ENCODE data around the gene SLC23A2.

Gene SLC23A2

GRCh38 chr20:4902788-4903187 lies 98.5 kb downstream of the SLC23A2 start:
- 93 to 100% methylated on average over 2 of the region's 4 CpGs for WGBS, 2 experiments (ENCODE audit: insufficient coverage in 2 of 2)
- no peak overlapping the region for H3K27ac ChIP-seq (ENCODE audit: low read depth, low read length, severe bottlenecking)
- no peak overlapping the region for H3K4me3 ChIP-seq (ENCODE audit: extremely low read depth, insufficient read depth, low read length, poor library complexity, severe bottlenecking)
- H3K4me1 ChIP-seq (ENCODE audit: control insufficient read depth, insufficient read depth, low read length, poor library complexity, severe bottlenecking), result peaks cover 5% of the 10 kb centered on the region
- H3K9me3 ChIP-seq (ENCODE audit: control insufficient read depth, low read length), result peaks cover 6% of the 10 kb centered on the region
- H3K36me3 ChIP-seq (ENCODE audit: control insufficient read depth, insufficient read depth, low read length), result peaks cover 3% of the 10 kb centered on the region

GRCh38 chr20:4901031-4901818 lies 100.1 kb downstream of the SLC23A2 start:
- 90 to 93% methylated on average over 5 of the region's 14 CpGs for WGBS, 2 experiments (ENCODE audit: insufficient coverage in 2 of 2)
- Histone ChIP-seq H3K4me1 (ENCODE audit: control insufficient read depth, insufficient read depth, low read length, poor library complexity, severe bottlenecking) (peaks cover 5% of the 10 kb centered on the region), H3K27ac (ENCODE audit: low read depth, low read length, severe bottlenecking) (no peak overlapping the region), H3K36me3 (ENCODE audit: control insufficient read depth, insufficient read depth, low read length) (peaks cover 3% of the 10 kb centered on the region), H3K4me3 (ENCODE audit: extremely low read depth, insufficient read depth, low read length, poor library complexity, severe bottlenecking) (no peak overlapping the region), H3K9me3 (ENCODE audit: control insufficient read depth, low read length) (peaks cover 6% of the 10 kb centered on the region)

- Histone ChIP-seq H3K4me1 (ENCODE audit: control insufficient read depth, insufficient read depth, low read length, poor library complexity, severe bottlenecking) (peaks cover 5% of the 10 kb centered on the region), H3K9me3 (ENCODE audit: control insufficient read depth, low read length) (no peaks in the 10 kb centered on the region), H3K4me3 (ENCODE audit: extremely low read depth, insufficient read depth, low read length, poor library complexity, severe bottlenecking) (no peak overlapping the region), H3K36me3 (ENCODE audit: control insufficient read depth, insufficient read depth, low read length) (peaks cover 3% of the 10 kb centered on the region), H3K27ac (ENCODE audit: low read depth, low read length, severe bottlenecking) (no peak overlapping the region)
- 86 to 90% methylated on average over 12 to 13 of the region's 14 CpGs for WGBS, 2 experiments (ENCODE audit: insufficient coverage in 2 of 2)
Observed at GRCh38 chr20:4898282-4899244, 102.7 kb downstream of the SLC23A2 start.

- WGBS, 2 experiments (ENCODE audit: insufficient coverage in 2 of 2), result 92 to 98% methylated on average over 2 to 4 of the region's 4 CpGs
Observed at GRCh38 chr20:4897600-4897999, 103.7 kb downstream of the SLC23A2 start.

GRCh38 chr20:4896971-4897497 lies 104.3 kb downstream of the SLC23A2 start:
- Histone ChIP-seq H3K9me3 (ENCODE audit: control insufficient read depth, low read length) (no peaks in the 10 kb centered on the region), H3K36me3 (ENCODE audit: control insufficient read depth, insufficient read depth, low read length) (peaks cover 3% of the 10 kb centered on the region), H3K4me1 (ENCODE audit: control insufficient read depth, insufficient read depth, low read length, poor library complexity, severe bottlenecking) (peaks cover 5% of the 10 kb centered on the region), H3K27ac (ENCODE audit: low read depth, low read length, severe bottlenecking) (no peak overlapping the region), H3K4me3 (ENCODE audit: extremely low read depth, insufficient read depth, low read length, poor library complexity, severe bottlenecking) (no peak overlapping the region)
- WGBS, 2 experiments (ENCODE audit: insufficient coverage in 2 of 2), result 76 to 83% methylated on average over 6 to 9 of the region's 9 CpGs

More at GRCh38 chr20:4897600-4897999, 103.7 kb downstream of the SLC23A2 start:
- H3K27ac ChIP-seq (ENCODE audit: low read depth, low read length, severe bottlenecking), result no peak overlapping the region
- no peaks in the 10 kb centered on the region for H3K9me3 ChIP-seq (ENCODE audit: control insufficient read depth, low read length)
- no peak overlapping the region for H3K4me3 ChIP-seq (ENCODE audit: extremely low read depth, insufficient read depth, low read length, poor library complexity, severe bottlenecking)
- H3K4me1 ChIP-seq (ENCODE audit: control insufficient read depth, insufficient read depth, low read length, poor library complexity, severe bottlenecking), result peaks cover 5% of the 10 kb centered on the region
- H3K36me3 ChIP-seq (ENCODE audit: control insufficient read depth, insufficient read depth, low read length), result peaks cover 3% of the 10 kb centered on the region

- no peak overlapping the region for H3K27ac ChIP-seq (ENCODE audit: low read depth, low read length, severe bottlenecking)
- H3K9me3 ChIP-seq (ENCODE audit: control insufficient read depth, low read length), result no peaks in the 10 kb centered on the region
- WGBS, 2 experiments (ENCODE audit: insufficient coverage in 2 of 2), result 79 to 88% methylated on average over 11 to 13 of the region's 16 CpGs
- peaks cover 3% of the 10 kb centered on the region for H3K36me3 ChIP-seq (ENCODE audit: control insufficient read depth, insufficient read depth, low read length)
- H3K4me3 ChIP-seq (ENCODE audit: extremely low read depth, insufficient read depth, low read length, poor library complexity, severe bottlenecking), result no peak overlapping the region
- peaks cover 5% of the 10 kb centered on the region for H3K4me1 ChIP-seq (ENCODE audit: control insufficient read depth, insufficient read depth, low read length, poor library complexity, severe bottlenecking)
Observed at GRCh38 chr20:4896119-4896702, 105.1 kb downstream of the SLC23A2 start.

GRCh38 chr20:4894981-4895381 lies 106.3 kb downstream of the SLC23A2 start:
- Histone ChIP-seq H3K4me3 (ENCODE audit: extremely low read depth, insufficient read depth, low read length, poor library complexity, severe bottlenecking) (no peak overlapping the region), H3K36me3 (ENCODE audit: control insufficient read depth, insufficient read depth, low read length) (peaks cover 3% of the 10 kb centered on the region), H3K4me1 (ENCODE audit: control insufficient read depth, insufficient read depth, low read length, poor library complexity, severe bottlenecking) (peaks cover 5% of the 10 kb centered on the region), H3K9me3 (ENCODE audit: control insufficient read depth, low read length) (no peaks in the 10 kb centered on the region), H3K27ac (ENCODE audit: low read depth, low read length, severe bottlenecking) (no peak overlapping the region)
- 83 to 96% methylated on average over 8 of the region's 8 CpGs for WGBS, 2 experiments (ENCODE audit: insufficient coverage in 2 of 2)

- H3K9me3 ChIP-seq (ENCODE audit: control insufficient read depth, low read length), result no peaks in the 10 kb centered on the region
- peaks cover 5% of the 10 kb centered on the region for H3K4me1 ChIP-seq (ENCODE audit: control insufficient read depth, insufficient read depth, low read length, poor library complexity, severe bottlenecking)
- H3K4me3 ChIP-seq (ENCODE audit: extremely low read depth, insufficient read depth, low read length, poor library complexity, severe bottlenecking), result no peak overlapping the region
- 67 to 71% methylated on average over 3 of the region's 3 CpGs for WGBS, 2 experiments (ENCODE audit: insufficient coverage in 2 of 2)
- peaks cover 1% of the 10 kb centered on the region for H3K36me3 ChIP-seq (ENCODE audit: control insufficient read depth, insufficient read depth, low read length)
- H3K27ac ChIP-seq (ENCODE audit: low read depth, low read length, severe bottlenecking), result no peak overlapping the region
Observed at GRCh38 chr20:4894409-4894808, 106.9 kb downstream of the SLC23A2 start.

GRCh38 chr20:4893709-4894108 lies 107.6 kb downstream of the SLC23A2 start:
- H3K9me3 ChIP-seq (ENCODE audit: control insufficient read depth, low read length), result no peaks in the 10 kb centered on the region
- H3K4me1 ChIP-seq (ENCODE audit: control insufficient read depth, insufficient read depth, low read length, poor library complexity, severe bottlenecking), result peaks cover 3% of the 10 kb centered on the region
- H3K4me3 ChIP-seq (ENCODE audit: extremely low read depth, insufficient read depth, low read length, poor library complexity, severe bottlenecking), result no peak overlapping the region
- H3K36me3 ChIP-seq (ENCODE audit: control insufficient read depth, insufficient read depth, low read length), result no peaks in the 10 kb centered on the region
- WGBS, 2 experiments (ENCODE audit: insufficient coverage in 2 of 2), result 84 to 96% methylated on average over 6 of the region's 7 CpGs
- H3K27ac ChIP-seq (ENCODE audit: low read depth, low read length, severe bottlenecking), result no peak overlapping the region

- Histone ChIP-seq H3K36me3 (ENCODE audit: control insufficient read depth, insufficient read depth, low read length) (no peaks in the 10 kb centered on the region), H3K27ac (ENCODE audit: low read depth, low read length, severe bottlenecking) (no peak overlapping the region), H3K9me3 (ENCODE audit: control insufficient read depth, low read length) (no peaks in the 10 kb centered on the region), H3K4me1 (ENCODE audit: control insufficient read depth, insufficient read depth, low read length, poor library complexity, severe bottlenecking) (no peaks in the 10 kb centered on the region), H3K4me3 (ENCODE audit: extremely low read depth, insufficient read depth, low read length, poor library complexity, severe bottlenecking) (no peak overlapping the region)
- 82 to 92% methylated on average over 5 of the region's 6 CpGs for WGBS, 2 experiments (ENCODE audit: insufficient coverage in 2 of 2)
Observed at GRCh38 chr20:4891997-4892396, 109.3 kb downstream of the SLC23A2 start.

Measured in mesodermal cell (in vitro differentiated cells).